ENCODE measurements around the gene PCDHB2. TPM values are rescaled to one million over a fixed set of nuclear protein-coding genes. Genes with fewer than 3 reads are reported as not detected.
"Not testable (repeated sequence)": the region's sequence is repeated elsewhere in the genome, so short reads cannot be mapped to it uniquely, and the experiment has no call there.

PCDHB2 gene
- total and polyA plus RNA-seq, 4 donors, result 0.50 to 4.1 (median 2.9) TPM

DNA sequence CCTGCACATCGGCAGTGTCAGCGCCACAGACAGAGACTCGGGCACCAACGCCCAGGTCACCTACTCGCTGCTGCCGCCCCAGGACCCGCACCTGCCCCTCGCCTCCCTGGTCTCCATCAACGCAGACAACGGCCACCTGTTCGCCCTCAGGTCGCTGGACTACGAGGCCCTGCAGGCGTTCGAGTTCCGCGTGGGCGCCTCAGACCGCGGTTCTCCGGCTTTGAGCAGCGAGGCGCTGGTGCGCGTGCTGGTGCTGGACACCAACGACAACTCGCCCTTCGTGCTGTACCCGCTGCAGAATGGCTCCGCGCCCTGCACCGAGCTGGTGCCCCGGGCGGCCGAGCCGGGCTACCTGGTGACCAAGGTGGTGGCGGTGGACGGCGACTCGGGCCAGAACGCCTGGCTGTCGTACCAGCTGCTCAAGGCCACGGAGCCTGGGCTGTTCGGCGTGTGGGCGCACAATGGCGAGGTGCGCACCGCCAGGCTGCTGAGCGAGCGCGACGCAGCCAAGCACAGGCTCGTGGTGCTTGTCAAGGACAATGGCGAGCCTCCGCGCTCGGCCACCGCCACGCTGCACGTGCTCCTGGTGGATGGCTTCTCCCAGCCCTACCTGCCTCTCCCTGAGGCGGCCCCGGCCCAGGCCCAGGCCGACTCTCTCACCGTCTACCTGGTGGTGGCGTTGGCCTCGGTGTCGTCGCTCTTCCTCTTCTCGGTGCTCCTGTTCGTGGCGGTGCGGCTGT lies 29.2 kb downstream of the PCDHB2 start:
- H3K27ac ChIP-seq (ENCODE audit: low read depth in 1 of 2, low read length in 2 of 2); DNase-seq; H3K9me3 ChIP-seq (ENCODE audit: control insufficient read depth, low read length); ATAC-seq (ENCODE audit: low FRiP score); H3K4me3 ChIP-seq (ENCODE audit: low read length in 2 of 2); H3K27me3 ChIP-seq (ENCODE audit: control insufficient read depth in 1 of 2, insufficient read depth in 2 of 2, low read length in 1 of 2); intact Hi-C loops (cut with DNase I); H3K36me3 ChIP-seq (ENCODE audit: control insufficient read depth in 1 of 2, insufficient read depth in 2 of 2, low read length in 1 of 2); H3K4me1 ChIP-seq (ENCODE audit: control insufficient read depth in 1 of 2, insufficient read depth in 2 of 2, low read length in 2 of 2): not testable (repeated sequence)
- 21 to 30% methylated on average over 40 to 68 of the region's 73 CpGs for WGBS, 2 donors

DNA sequence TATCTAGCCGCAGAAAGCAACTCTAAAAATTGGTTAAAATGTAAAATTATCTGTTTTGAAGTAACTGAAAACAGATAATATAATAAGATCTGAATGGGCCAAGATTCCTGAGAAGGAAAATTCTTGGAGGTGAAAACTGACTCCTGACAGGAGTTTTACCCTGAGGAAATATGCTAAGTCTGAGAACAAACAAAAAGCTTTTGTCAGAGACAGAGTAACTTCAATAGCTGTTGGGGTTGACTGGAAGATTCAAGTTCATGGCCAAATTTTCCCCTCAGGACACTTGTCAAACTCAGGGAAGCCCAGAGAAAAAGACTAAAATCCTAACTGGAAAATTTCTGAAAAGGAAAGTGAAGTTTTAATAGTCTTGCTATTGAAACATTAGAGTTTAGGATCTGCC lies 32.9 kb downstream of the PCDHB2 start:
- Histone ChIP-seq H3K4me3 (ENCODE audit: low read length in 2 of 2) (no peak overlapping the region), H3K36me3 (ENCODE audit: control insufficient read depth in 1 of 2, insufficient read depth in 2 of 2, low read length in 1 of 2) (no peaks in the 10 kb centered on the region), H3K27me3 (ENCODE audit: control insufficient read depth in 1 of 2, insufficient read depth in 2 of 2, low read length in 1 of 2) (no peaks in the 10 kb centered on the region), H3K27ac (ENCODE audit: low read depth in 1 of 2, low read length in 2 of 2) (no peak overlapping the region), H3K9me3 (ENCODE audit: control insufficient read depth, low read length) (peaks cover 7% of the 10 kb centered on the region), H3K4me1 (ENCODE audit: control insufficient read depth in 1 of 2, insufficient read depth in 2 of 2, low read length in 2 of 2) (no peaks in the 10 kb centered on the region)
- ATAC-seq (ENCODE audit: low FRiP score), result no peak
- WGBS, 2 donors, result 84 to 94% methylated on average over 1 of the region's 1 CpG
- no peak for DNase-seq
- intact Hi-C loops (cut with DNase I), result no loop called here

DNA sequence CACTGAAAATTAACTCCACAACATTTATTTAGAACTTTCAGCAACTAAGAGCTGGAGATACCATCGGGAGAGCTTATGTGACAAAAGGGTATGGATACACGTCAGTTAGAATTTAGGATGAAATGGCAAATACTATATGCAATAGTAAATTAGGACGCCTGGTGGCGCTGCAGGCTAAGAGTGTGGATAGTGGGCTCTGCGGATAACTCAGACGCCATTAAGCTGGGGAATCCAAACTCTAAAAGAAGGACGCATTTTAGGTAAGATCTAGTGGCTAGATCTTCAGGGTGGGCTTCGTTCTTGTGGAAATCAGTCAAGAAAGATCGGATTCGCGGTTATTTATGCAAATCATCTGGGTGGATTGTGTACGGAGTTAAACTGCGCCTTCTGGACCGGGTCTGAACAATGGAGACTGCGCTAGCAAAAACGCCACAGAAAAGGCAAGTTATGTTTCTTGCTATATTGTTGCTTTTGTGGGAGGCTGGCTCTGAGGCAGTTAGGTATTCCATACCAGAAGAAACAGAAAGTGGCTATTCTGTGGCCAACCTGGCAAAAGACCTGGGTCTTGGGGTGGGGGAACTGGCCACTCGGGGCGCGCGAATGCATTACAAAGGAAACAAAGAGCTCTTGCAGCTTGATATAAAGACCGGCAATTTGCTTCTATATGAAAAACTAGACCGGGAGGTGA lies 40.8 kb downstream of the PCDHB2 start, which contains the start of gene PCDHB5:
TSS of gene PCDHB5 (plus strand) at position 177 of the 688 bp plus-strand sequence. CDS start at position 406, 229 bp downstream.
- intact Hi-C loops (cut with DNase I), result no loop called here
- ATAC-seq (ENCODE audit: low FRiP score) (peak; percentile 63), DNase-seq (no peak)
- Histone ChIP-seq H3K4me1 (ENCODE audit: control insufficient read depth in 1 of 2, insufficient read depth in 2 of 2, low read length in 2 of 2) (no peaks in the 10 kb centered on the region), H3K36me3 (ENCODE audit: control insufficient read depth in 1 of 2, insufficient read depth in 2 of 2, low read length in 1 of 2) (no peaks in the 10 kb centered on the region), H3K27me3 (ENCODE audit: control insufficient read depth in 1 of 2, insufficient read depth in 2 of 2, low read length in 1 of 2) (no peaks in the 10 kb centered on the region), H3K4me3 (ENCODE audit: low read length in 2 of 2) (peak within 1 kb of the TSS; percentile 8 to 62), H3K9me3 (ENCODE audit: control insufficient read depth, low read length) (peaks cover 4% of the 10 kb centered on the region), H3K27ac (ENCODE audit: low read depth in 1 of 2, low read length in 2 of 2) (no peak within 1 kb of the TSS)
- 14 to 15% methylated on average over 22 of the region's 22 CpGs for WGBS, 2 donors

DNA sequence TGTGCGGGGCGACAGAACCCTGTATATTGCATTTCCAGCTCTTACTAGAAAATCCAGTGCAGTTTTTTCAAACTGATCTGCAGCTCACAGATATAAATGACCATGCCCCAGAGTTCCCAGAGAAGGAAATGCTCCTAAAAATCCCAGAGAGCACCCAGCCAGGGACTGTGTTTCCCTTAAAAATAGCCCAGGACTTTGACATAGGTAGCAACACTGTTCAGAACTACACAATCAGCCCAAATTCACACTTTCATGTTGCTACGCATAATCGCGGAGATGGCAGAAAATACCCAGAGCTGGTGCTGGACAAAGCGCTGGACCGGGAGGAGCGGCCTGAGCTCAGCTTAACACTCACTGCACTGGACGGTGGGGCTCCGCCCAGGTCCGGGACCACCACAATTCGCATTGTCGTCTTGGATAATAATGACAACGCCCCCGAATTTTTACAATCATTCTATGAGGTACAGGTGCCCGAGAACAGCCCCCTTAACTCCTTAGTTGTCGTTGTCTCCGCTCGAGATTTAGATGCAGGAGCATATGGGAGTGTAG lies 41.4 kb downstream of the PCDHB2 start:
- WGBS, 2 donors, result 29 to 41% methylated on average over 19 of the region's 19 CpGs
- no peak for ATAC-seq (ENCODE audit: low FRiP score)

DNA sequence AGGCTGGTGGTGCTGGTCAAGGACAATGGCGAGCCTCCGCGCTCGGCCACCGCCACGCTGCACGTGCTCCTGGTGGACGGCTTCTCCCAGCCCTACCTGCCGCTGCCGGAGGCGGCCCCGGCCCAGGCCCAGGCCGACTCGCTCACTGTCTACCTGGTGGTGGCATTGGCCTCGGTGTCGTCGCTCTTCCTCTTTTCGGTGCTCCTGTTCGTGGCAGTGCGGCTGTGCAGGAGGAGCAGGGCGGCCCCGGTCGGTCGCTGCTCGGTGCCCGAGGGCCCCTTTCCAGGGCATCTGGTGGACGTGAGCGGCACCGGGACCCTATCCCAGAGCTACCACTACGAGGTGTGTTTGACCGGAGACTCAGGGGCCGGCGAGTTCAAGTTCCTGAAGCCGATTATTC lies 42.9 kb downstream of the PCDHB2 start:
- H3K27ac ChIP-seq (ENCODE audit: low read depth in 1 of 2, low read length in 2 of 2); ATAC-seq (ENCODE audit: low FRiP score); H3K4me3 ChIP-seq (ENCODE audit: low read length in 2 of 2); DNase-seq; intact Hi-C loops (cut with DNase I); H3K9me3 ChIP-seq (ENCODE audit: control insufficient read depth, low read length); H3K36me3 ChIP-seq (ENCODE audit: control insufficient read depth in 1 of 2, insufficient read depth in 2 of 2, low read length in 1 of 2); H3K27me3 ChIP-seq (ENCODE audit: control insufficient read depth in 1 of 2, insufficient read depth in 2 of 2, low read length in 1 of 2); H3K4me1 ChIP-seq (ENCODE audit: control insufficient read depth in 1 of 2, insufficient read depth in 2 of 2, low read length in 2 of 2): not testable (repeated sequence)
- 36 to 50% methylated on average over 22 to 34 of the region's 34 CpGs for WGBS, 2 donors

More for the DNA sequence above, 41.4 kb downstream of the PCDHB2 start:
- no peak overlapping the region for H3K27ac ChIP-seq (ENCODE audit: low read depth in 1 of 2, low read length in 2 of 2)
- no peaks in the 10 kb centered on the region for H3K4me1 ChIP-seq (ENCODE audit: control insufficient read depth in 1 of 2, insufficient read depth in 2 of 2, low read length in 2 of 2)
- no peaks in the 10 kb centered on the region for H3K36me3 ChIP-seq (ENCODE audit: control insufficient read depth in 1 of 2, insufficient read depth in 2 of 2, low read length in 1 of 2)
- H3K27me3 ChIP-seq (ENCODE audit: control insufficient read depth in 1 of 2, insufficient read depth in 2 of 2, low read length in 1 of 2), result no peaks in the 10 kb centered on the region
- H3K4me3 ChIP-seq (ENCODE audit: low read length in 2 of 2), result peak overlapping the region in 1 of 2 donors; percentile 62
- DNase-seq, result no peak
- intact Hi-C loops (cut with DNase I), result no loop called here
- peaks cover 4% of the 10 kb centered on the region for H3K9me3 ChIP-seq (ENCODE audit: control insufficient read depth, low read length)

Other genes starting within 250 kb of the PCDHB2 start
- under 1 TPM; 0.13 to 0.36 TPM for gene PCDHA9, start 246.2 kb upstream of the PCDHB2 start, total RNA-seq
- not detected for gene PCDHA9, start 246.2 kb upstream of the PCDHB2 start, polyA plus RNA-seq
- under 1 TPM; 0.65 to 0.69 TPM for gene PCDHA10, start 238.7 kb upstream of the PCDHB2 start, total RNA-seq
- gene PCDHA10, start 238.7 kb upstream of the PCDHB2 start, polyA plus RNA-seq, result under 1 TPM in 1 of 2 donors, not detected in 1; 0.03 TPM
- under 1 TPM; 0.19 to 0.27 TPM for gene PCDHA11, start 225.7 kb upstream of the PCDHB2 start, total RNA-seq
- gene PCDHA11, start 225.7 kb upstream of the PCDHB2 start, polyA plus RNA-seq, result not detected
- gene PCDHA12, start 219.3 kb upstream of the PCDHB2 start, total RNA-seq, result under 1 TPM in 1 of 2 donors, not detected in 1; 0.57 TPM
- gene PCDHA12, start 219.3 kb upstream of the PCDHB2 start, polyA plus RNA-seq, result under 1 TPM in 1 of 2 donors, not detected in 1; 0.05 TPM
- under 1 TPM; 0.15 to 0.16 TPM for gene PCDHA13, start 212.5 kb upstream of the PCDHB2 start, total RNA-seq
- gene PCDHA13, start 212.5 kb upstream of the PCDHB2 start, polyA plus RNA-seq, result not detected
- under 1 TPM; 0.15 to 0.36 TPM for gene PCDHAC1, start 168.3 kb upstream of the PCDHB2 start, total RNA-seq
- gene PCDHAC1, start 168.3 kb upstream of the PCDHB2 start, polyA plus RNA-seq, result not detected
- gene PCDHAC2, start 128.1 kb upstream of the PCDHB2 start, total RNA-seq, result 1 to 10 TPM; 1.4 to 1.9 TPM
- under 1 TPM; 0.25 to 0.49 TPM for gene PCDHAC2, start 128.1 kb upstream of the PCDHB2 start, polyA plus RNA-seq
- gene PCDHB1, start 43.2 kb upstream of the PCDHB2 start, total RNA-seq, result not detected
- gene PCDHB1, start 43.2 kb upstream of the PCDHB2 start, polyA plus RNA-seq, result not detected
- gene PCDHB3, start 5.9 kb downstream of the PCDHB2 start, total RNA-seq, result 1 to 10 TPM; 2.0 to 2.9 TPM
- 1 to 10 TPM in 1 of 2 donors, under 1 TPM in 1; 0.25 to 1.2 TPM for gene PCDHB3, start 5.9 kb downstream of the PCDHB2 start, polyA plus RNA-seq
- 1 to 10 TPM; 6.2 to 9.1 TPM for gene PCDHB4, start 27.2 kb downstream of the PCDHB2 start, total RNA-seq
- 1 to 10 TPM in 1 of 2 donors, under 1 TPM in 1; 0.88 to 5.8 TPM for gene PCDHB4, start 27.2 kb downstream of the PCDHB2 start, polyA plus RNA-seq
- 1 to 10 TPM; 4.1 to 4.2 TPM for gene PCDHB5, start 40.6 kb downstream of the PCDHB2 start, total RNA-seq
- 1 to 10 TPM in 1 of 2 donors, under 1 TPM in 1; 0.63 to 3.0 TPM for gene PCDHB5, start 40.6 kb downstream of the PCDHB2 start, polyA plus RNA-seq
- 1 to 10 TPM; 1.9 to 2.7 TPM for gene PCDHB6, start 55.4 kb downstream of the PCDHB2 start, total RNA-seq
- 1 to 10 TPM in 1 of 2 donors, under 1 TPM in 1; 0.63 to 2.6 TPM for gene PCDHB6, start 55.4 kb downstream of the PCDHB2 start, polyA plus RNA-seq
- gene PCDHB7, start 78.0 kb downstream of the PCDHB2 start, total RNA-seq, result 1 to 10 TPM; 5.0 to 6.7 TPM
- 1 to 10 TPM; 2.3 to 5.5 TPM for gene PCDHB7, start 78.0 kb downstream of the PCDHB2 start, polyA plus RNA-seq
- gene PCDHB8, start 83.2 kb downstream of the PCDHB2 start, total RNA-seq, result 1 to 10 TPM; 4.1 to 4.3 TPM
- under 1 TPM in 1 of 2 donors, not detected in 1; 0.77 TPM for gene PCDHB8, start 83.2 kb downstream of the PCDHB2 start, polyA plus RNA-seq
- gene PCDHB16, start 87.8 kb downstream of the PCDHB2 start, total RNA-seq, result 1 to 10 TPM; 5.1 to 7.4 TPM
- gene PCDHB16, start 87.8 kb downstream of the PCDHB2 start, polyA plus RNA-seq, result 1 to 10 TPM in 1 of 2 donors, under 1 TPM in 1; 0.63 to 4.8 TPM
- gene PCDHB9, start 92.5 kb downstream of the PCDHB2 start, total RNA-seq, result 1 to 10 TPM; 3.0 to 3.8 TPM
- 1 to 10 TPM in 1 of 2 donors, under 1 TPM in 1; 0.25 to 2.1 TPM for gene PCDHB9, start 92.5 kb downstream of the PCDHB2 start, polyA plus RNA-seq
- gene PCDHB10, start 97.7 kb downstream of the PCDHB2 start, total RNA-seq, result 1 to 10 TPM; 3.6 to 7.7 TPM
- gene PCDHB10, start 97.7 kb downstream of the PCDHB2 start, polyA plus RNA-seq, result 1 to 10 TPM in 1 of 2 donors, under 1 TPM in 1; 0.25 to 4.5 TPM
- 10 to 100 TPM in 1 of 2 donors, 1 to 10 TPM in 1; 8.1 to 15.3 TPM for gene PCDHB11, start 105.0 kb downstream of the PCDHB2 start, total RNA-seq
- gene PCDHB11, start 105.0 kb downstream of the PCDHB2 start, polyA plus RNA-seq, result 1 to 10 TPM; 2.9 to 4.7 TPM
- gene PCDHB12, start 114.1 kb downstream of the PCDHB2 start, total RNA-seq, result 1 to 10 TPM; 5.7 to 6.7 TPM
- gene PCDHB12, start 114.1 kb downstream of the PCDHB2 start, polyA plus RNA-seq, result 1 to 10 TPM in 1 of 2 donors, under 1 TPM in 1; 0.75 to 2.9 TPM
- 1 to 10 TPM; 4.2 to 6.7 TPM for gene PCDHB13, start 119.3 kb downstream of the PCDHB2 start, total RNA-seq
- gene PCDHB13, start 119.3 kb downstream of the PCDHB2 start, polyA plus RNA-seq, result 1 to 10 TPM in 1 of 2 donors, under 1 TPM in 1; 0.75 to 1.3 TPM
- gene PCDHB14, start 128.7 kb downstream of the PCDHB2 start, total RNA-seq, result 10 to 100 TPM in 1 of 2 donors, 1 to 10 TPM in 1; 7.5 to 10.1 TPM
- gene PCDHB14, start 128.7 kb downstream of the PCDHB2 start, polyA plus RNA-seq, result 1 to 10 TPM; 1.0 to 5.0 TPM
- gene PCDHB15, start 150.8 kb downstream of the PCDHB2 start, total RNA-seq, result 10 to 100 TPM in 1 of 2 donors, 1 to 10 TPM in 1; 8.7 to 10.9 TPM
- 10 to 100 TPM in 1 of 2 donors, 1 to 10 TPM in 1; 4.4 to 12.1 TPM for gene PCDHB15, start 150.8 kb downstream of the PCDHB2 start, polyA plus RNA-seq
- gene SLC25A2, start 209.4 kb downstream of the PCDHB2 start, total RNA-seq, result 1 to 10 TPM in 1 of 2 donors, under 1 TPM in 1; 0.69 to 1.1 TPM
- not detected for gene SLC25A2, start 209.4 kb downstream of the PCDHB2 start, polyA plus RNA-seq
- 10 to 100 TPM; 59.8 to 79.1 TPM for gene TAF7, start 226.2 kb downstream of the PCDHB2 start, total RNA-seq
- 10 to 100 TPM; 53.5 to 65.3 TPM for gene TAF7, start 226.2 kb downstream of the PCDHB2 start, polyA plus RNA-seq
- gene PCDHGA1, start 235.9 kb downstream of the PCDHB2 start, total RNA-seq, result 1 to 10 TPM in 1 of 2 donors, under 1 TPM in 1; 0.91 to 1.6 TPM
- 1 to 10 TPM in 1 of 2 donors, not detected in 1; 1.0 TPM for gene PCDHGA1, start 235.9 kb downstream of the PCDHB2 start, polyA plus RNA-seq
- 10 to 100 TPM in 1 of 2 donors, 1 to 10 TPM in 1; 6.2 to 10.6 TPM for gene PCDHGA2, start 244.1 kb downstream of the PCDHB2 start, total RNA-seq
- 1 to 10 TPM in 1 of 2 donors, under 1 TPM in 1; 0.75 to 4.2 TPM for gene PCDHGA2, start 244.1 kb downstream of the PCDHB2 start, polyA plus RNA-seq
- 1 to 10 TPM; 4.1 to 7.4 TPM for gene PCDHGA3, start 249.2 kb downstream of the PCDHB2 start, total RNA-seq
- 1 to 10 TPM in 1 of 2 donors, under 1 TPM in 1; 0.50 to 2.4 TPM for gene PCDHGA3, start 249.2 kb downstream of the PCDHB2 start, polyA plus RNA-seq

Data from aorta (tissue), 5 donors.